HG03060 (cell line): ENCODE measurements around the gene KLHL9.
"Not testable (repeated sequence)": the region's sequence is repeated elsewhere in the genome, so short reads cannot be mapped to it uniquely, and the experiment has no call there.

ENCODE experiments used
- ATAC-seq: cut with Tn5 transposase; IDR thresholded peaks from one replicate; pipeline ENCODE4 v1.9.1; 2021; ENCODE audit warnings: low read depth, moderate number of reproducible peaks; ENCODE audit not compliant: unreplicated experiment

The KLHL9 gene

GRCh38 chr9:21334701-21335632 lies at the start of gene KLHL9:
Gene KLHL9, minus strand, starts transcription at chr9:21335404. Its CDS starts 545 bp downstream, at chr9:21334859.
- ATAC-seq = peak; percentile 65

GRCh38 chr9:21383627-21384026 lies 48.4 kb upstream of the KLHL9 start:
- ATAC-seq = no peak

- peak; percentile 99 for ATAC-seq
Measured at GRCh38 chr9:21381448-21382339, 46.5 kb upstream of the KLHL9 start.

- not testable (repeated sequence) for ATAC-seq
Measured at GRCh38 chr9:21371467-21371866, 36.3 kb upstream of the KLHL9 start.

- no peak for ATAC-seq
Measured at GRCh38 chr9:21367957-21368356, 32.8 kb upstream of the KLHL9 start, which contains the start of gene IFNA13. Gene IFNA13, minus strand, starts transcription at chr9:21368057. Its CDS starts 47 bp downstream, at chr9:21368010.

- ATAC-seq = peak; percentile 82
Measured at GRCh38 chr9:21367169-21367568, 32.0 kb upstream of the KLHL9 start.

GRCh38 chr9:21362287-21362686 lies 27.1 kb upstream of the KLHL9 start:
- no peak for ATAC-seq

- ATAC-seq = peak; percentile 75
Measured at GRCh38 chr9:21357479-21358460, 22.6 kb upstream of the KLHL9 start.

- ATAC-seq = no peak
Measured at GRCh38 chr9:21350787-21351186, 15.6 kb upstream of the KLHL9 start, which contains the start of gene IFNA6. Gene IFNA6, minus strand, starts transcription at chr9:21350887. Its CDS starts 0 bp downstream, at chr9:21350887.

- no peak for ATAC-seq
Measured at GRCh38 chr9:21348430-21348970, 13.3 kb upstream of the KLHL9 start.

- no peak for ATAC-seq
Measured at GRCh38 chr9:21340735-21341134, 5.5 kb upstream of the KLHL9 start.

- ATAC-seq = no peak
Measured at GRCh38 chr9:21336457-21336856, 1.3 kb upstream of the KLHL9 start.

GRCh38 chr9:21333226-21333625 lies 2.0 kb downstream of the KLHL9 start:
- ATAC-seq = no peak

- ATAC-seq = no peak
Measured at GRCh38 chr9:21331676-21332402, 3.4 kb downstream of the KLHL9 start.

GRCh38 chr9:21326526-21327139 lies 8.6 kb downstream of the KLHL9 start:
- peak; percentile 79 for ATAC-seq

GRCh38 chr9:21324047-21324446 lies 11.2 kb downstream of the KLHL9 start:
- ATAC-seq = no peak

- ATAC-seq = no peak
Measured at GRCh38 chr9:21322911-21323461, 12.2 kb downstream of the KLHL9 start.

GRCh38 chr9:21320465-21320864 lies 14.7 kb downstream of the KLHL9 start:
- ATAC-seq = no peak
